H1 (cell line): ENCODE results near the gene VPS25. TPM values are rescaled to one million over a fixed set of nuclear protein-coding genes. Genes with fewer than 3 reads are reported as not detected.

Experiments used
- CHD2 ChIP-seq: IDR thresholded peaks from 2 replicates; pipeline ENCODE4 v1.6.1; 2012; ENCODE audit warnings: low read length, improper control_type of control experiment
- CHD7 ChIP-seq: fragments of 300-600 bp; sonication (generic); IDR thresholded peaks from 2 replicates; pipeline ENCODE4 v1.7.1; 2012; ENCODE audit warnings: low read length, moderate library complexity, mild to moderate bottlenecking, inconsistent platforms; ENCODE audit not compliant: insufficient replicate concordance
- CTBP2 ChIP-seq: IDR thresholded peaks from 2 replicates; pipeline ENCODE4 v1.7.0; 2011; ENCODE audit warnings: borderline replicate concordance, mild to moderate bottlenecking, moderate library complexity, mixed read lengths, low read length; ENCODE audit not compliant: insufficient read depth, insufficient read length
- EGR1 ChIP-seq: IDR thresholded peaks from 2 replicates; pipeline ENCODE4 v1.6.1; 2011; ENCODE audit warnings: low read depth, low read length, borderline replicate concordance
- GABPA ChIP-seq: IDR thresholded peaks from 2 replicates; pipeline ENCODE4 v1.6.1; 2011; ENCODE audit warnings: mild to moderate bottlenecking, low read length, moderate library complexity, borderline replicate concordance; ENCODE audit not compliant: insufficient read depth
- HDAC2 ChIP-seq, 2 experiments: fragments of 300-600 bp in 1 of 2; sonication (generic) in 1 of 2; IDR thresholded peaks; 2 replicates each; pipeline ENCODE4 v1.6.1; 2011 to 2012; ENCODE audit warnings: low read depth in 2 of 2, low read length in 2 of 2, mild to moderate bottlenecking in 2 of 2, moderate library complexity in 2 of 2, borderline replicate concordance in 1 of 2, inconsistent platforms in 1 of 2
- JUN ChIP-seq: IDR thresholded peaks from 2 replicates; pipeline ENCODE4 v1.6.1; 2011; ENCODE audit warnings: low read depth, mild to moderate bottlenecking, improper control_type of control experiment, low read length
- KDM1A ChIP-seq: fragments of 200-600, 300-600 bp; sonication (generic); IDR thresholded peaks from 2 replicates; pipeline ENCODE4 v1.7.1; 2016; ENCODE audit warnings: mild to moderate bottlenecking, low read length, borderline replicate concordance
- MAX ChIP-seq: IDR thresholded peaks from 2 replicates; pipeline ENCODE4 v1.6.1; 2012; ENCODE audit warnings: inconsistent platforms
- RBBP5 ChIP-seq: IDR thresholded peaks from 2 replicates; pipeline ENCODE4 v1.7.1; 2012; ENCODE audit warnings: low read depth, mild to moderate bottlenecking, inconsistent platforms, low read length, moderate library complexity, borderline replicate concordance
- SIX5 ChIP-seq: IDR thresholded peaks from 2 replicates; pipeline ENCODE4 v1.6.1; 2011; ENCODE audit warnings: mild to moderate bottlenecking, low read depth, low read length
- TCF12 ChIP-seq: IDR thresholded peaks from 2 replicates; pipeline ENCODE4 v1.6.1; 2011; ENCODE audit warnings: low read depth, mild to moderate bottlenecking, low read length
- polyA plus RNA-seq, 7 experiments: library from polyadenylated mRNA; depleted of rRNA in 3 of 7; stranded (reverse) in 5 of 7; unstranded in 2 of 7; fragments of >200 nt in 5 of 7; fragments of 200-250 nt in 2 of 7; gene quantifications; 1 replicate in 5 of 7; 2 replicates in 1 of 7; 4 replicates in 1 of 7; pipeline versions ENCODE4 v1.2.1 to v1.2.3, GENCODE V29; 2011 to 2013; ENCODE audit warnings: missing spikeins in 2 of 7, mixed read lengths in 2 of 7
- total RNA-seq: library from RNA; stranded (reverse); fragmentation: NEBNext Ultra II Directional; extraction: Animal tissue kit (Norgen Biotek cat#: 25700); gene quantifications from 2 replicates; pipeline ENCODE4 v1.2.1, GENCODE V29; 2021

VPS25 gene
- total and polyA plus RNA-seq, 2 of the 8 experiments (the other 6 are each of a cell fraction or from before 2014, with no cell fraction given), result 88.2 to 188 TPM

GRCh38 chr17:42766124-42766523 lies 7.1 kb upstream of the VPS25 start (continued):
- no peak for TF ChIP-seq CHD7
- TF ChIP-seq KDM1A, result no peak
- TF ChIP-seq SIX5, result no peak
- TF ChIP-seq EGR1, result no peak
- no peak for TF ChIP-seq HDAC2 (IDR thresholded peaks at IDR 0.05; ENCODE audit: borderline replicate concordance in 1 of 2, low read depth in 2 of 2, low read length in 2 of 2)
- no peak for TF ChIP-seq MAX
- no peak for TF ChIP-seq CHD2
- no peak for TF ChIP-seq TCF12
- no peak for TF ChIP-seq JUN
- TF ChIP-seq GABPA, result no peak
- no peak for TF ChIP-seq CTBP2
- no peak for TF ChIP-seq RBBP5
